SH-SY5Y (cell line): Measurements from ENCODE around the gene HCN2.

Source experiments
- GATA2 ChIP-seq: IDR thresholded peaks from 2 replicates; pipeline ENCODE4 v1.6.1; 2011; ENCODE audit warnings: mild to moderate bottlenecking, low read depth, low read length
- GATA3 ChIP-seq: IDR thresholded peaks from 2 replicates; pipeline ENCODE4 v1.6.1; 2011; ENCODE audit warnings: low read depth, mild to moderate bottlenecking, low read length, moderate library complexity

GRCh38 chr19:660793-661426, 71.2 kb downstream of the HCN2 start:
- TF ChIP-seq GATA2 (no peak), GATA3 (no peak)
